ENCODE results near the gene DLGAP3. TPM values are rescaled to one million over a fixed set of nuclear protein-coding genes. Genes with fewer than 3 reads are reported as not detected.
A peak's percentile ranks its signal among the peaks of the same experiment; 100 is the strongest.

The DLGAP3 gene, protein sequence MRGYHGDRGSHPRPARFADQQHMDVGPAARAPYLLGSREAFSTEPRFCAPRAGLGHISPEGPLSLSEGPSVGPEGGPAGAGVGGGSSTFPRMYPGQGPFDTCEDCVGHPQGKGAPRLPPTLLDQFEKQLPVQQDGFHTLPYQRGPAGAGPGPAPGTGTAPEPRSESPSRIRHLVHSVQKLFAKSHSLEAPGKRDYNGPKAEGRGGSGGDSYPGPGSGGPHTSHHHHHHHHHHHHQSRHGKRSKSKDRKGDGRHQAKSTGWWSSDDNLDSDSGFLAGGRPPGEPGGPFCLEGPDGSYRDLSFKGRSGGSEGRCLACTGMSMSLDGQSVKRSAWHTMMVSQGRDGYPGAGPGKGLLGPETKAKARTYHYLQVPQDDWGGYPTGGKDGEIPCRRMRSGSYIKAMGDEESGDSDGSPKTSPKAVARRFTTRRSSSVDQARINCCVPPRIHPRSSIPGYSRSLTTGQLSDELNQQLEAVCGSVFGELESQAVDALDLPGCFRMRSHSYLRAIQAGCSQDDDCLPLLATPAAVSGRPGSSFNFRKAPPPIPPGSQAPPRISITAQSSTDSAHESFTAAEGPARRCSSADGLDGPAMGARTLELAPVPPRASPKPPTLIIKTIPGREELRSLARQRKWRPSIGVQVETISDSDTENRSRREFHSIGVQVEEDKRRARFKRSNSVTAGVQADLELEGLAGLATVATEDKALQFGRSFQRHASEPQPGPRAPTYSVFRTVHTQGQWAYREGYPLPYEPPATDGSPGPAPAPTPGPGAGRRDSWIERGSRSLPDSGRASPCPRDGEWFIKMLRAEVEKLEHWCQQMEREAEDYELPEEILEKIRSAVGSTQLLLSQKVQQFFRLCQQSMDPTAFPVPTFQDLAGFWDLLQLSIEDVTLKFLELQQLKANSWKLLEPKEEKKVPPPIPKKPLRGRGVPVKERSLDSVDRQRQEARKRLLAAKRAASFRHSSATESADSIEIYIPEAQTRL
- total RNA-seq (2021), result 5.9 and 7.3 TPM in 2 replicates
- long read RNA-seq, partial matches to known transcripts, result 12 of 14 reads
- long read RNA-seq, other reads (novel, unspliced or antisense), result 2 of 14 reads

DNA sequence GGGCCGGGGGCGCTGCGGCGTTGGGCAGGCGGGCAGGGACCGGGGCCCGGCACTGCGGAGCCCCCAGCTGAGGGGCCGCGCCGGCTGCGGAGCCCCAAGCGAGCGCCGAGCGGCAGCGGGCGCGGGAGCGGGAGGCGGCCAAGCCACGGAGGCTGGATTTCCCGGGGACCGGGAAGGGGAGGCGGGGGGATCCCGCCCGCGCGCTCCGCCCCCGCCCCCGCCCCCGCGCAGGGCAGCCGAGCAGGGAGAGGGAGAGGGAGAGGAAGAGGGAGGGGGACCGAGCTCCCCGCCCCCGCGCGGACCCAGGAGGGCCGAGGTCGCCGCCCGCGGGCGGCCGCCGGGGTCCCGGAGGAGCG lies at the start of gene DLGAP3:
Gene DLGAP3 (minus strand): TSS at position 154 of the 356 bp plus-strand sequence. CDS start 24,267 bp downstream, outside the sequence.
- DNase-seq, result no peak
- Histone ChIP-seq H2BK5ac (ENCODE audit: insufficient read length, low read length) (no peak within 1 kb of the TSS), H3K4me2 (ENCODE audit: insufficient read depth, insufficient read length, low read length) (peak within 1 kb of the TSS; percentile 63), H2BK20ac (ENCODE audit: low read depth, low read length, poor library complexity, severe bottlenecking) (no peak within 1 kb of the TSS), H3K27ac (ENCODE audit: insufficient read length, low read depth, low read length) (no peak within 1 kb of the TSS), H2AFZ (ENCODE audit: low read length) (no peak within 1 kb of the TSS), H2BK15ac (ENCODE audit: low read depth, low read length) (no peak within 1 kb of the TSS; the same call in 1 of the 2 replicates), H2AK5ac (ENCODE audit: insufficient read length, low read length) (no peak within 1 kb of the TSS), H4K5ac (ENCODE audit: insufficient read length, low read depth, low read length) (no peak within 1 kb of the TSS), H3K23ac (ENCODE audit: insufficient read length, low read depth, low read length) (no peak within 1 kb of the TSS), H3K27me3 (ENCODE audit: insufficient read depth, low read length) (peaks cover 7% of the 10 kb centered on the region; the same call in 1 of the 2 replicates), H3K14ac (ENCODE audit: insufficient read depth, low read length) (no peak within 1 kb of the TSS), H3K4me1 (ENCODE audit: insufficient read depth, low read length) (0 out of 2 replicates have a peak, but pooled peaks cover 2% of the 10 kb centered on the region), H3K18ac (ENCODE audit: insufficient read length, low read depth, low read length) (no peak within 1 kb of the TSS), H3K4ac (ENCODE audit: low read depth, low read length) (no peak within 1 kb of the TSS), H3K9me3 (ENCODE audit: control insufficient read depth, low read depth, low read length) (no peaks in the 10 kb centered on the region), H3K9ac (ENCODE audit: extremely low read depth, insufficient read length, low read length) (no peak within 1 kb of the TSS), H2BK12ac (ENCODE audit: insufficient read length, low read depth, low read length) (no peak within 1 kb of the TSS), H4K20me1 (ENCODE audit: control insufficient read depth, insufficient read depth, insufficient read length) (peaks cover 4% of the 10 kb centered on the region), H4K8ac (replicated peaks; ENCODE audit: insufficient read length, low read depth, low read length) (no peak within 1 kb of the TSS), H3K23me2 (ENCODE audit: insufficient read length, low read depth, low read length, poor library complexity, severe bottlenecking) (peaks cover 14% of the 10 kb centered on the region), H3K56ac (ENCODE audit: insufficient read length, low read depth, low read length) (no peak within 1 kb of the TSS), H3K79me2 (ENCODE audit: insufficient read depth, low read length) (peaks cover 2% of the 10 kb centered on the region; the same call in 1 of the 2 replicates), H3T11ph (ENCODE audit: low read length) (no peak within 1 kb of the TSS), H4K91ac (ENCODE audit: insufficient read length, low read depth, low read length) (no peak within 1 kb of the TSS), H2BK120ac (ENCODE audit: low read depth, low read length, poor library complexity, severe bottlenecking) (no peak within 1 kb of the TSS), H3K79me1 (ENCODE audit: insufficient read depth, low read depth, low read length, poor library complexity, severe bottlenecking) (no peaks in the 10 kb centered on the region)
- Mint-ChIP-seq H3K36me3 (ENCODE audit: insufficient read depth in 1 of 3, low read depth in 3 of 3) (no peaks in the 10 kb centered on the region), H3K9me3 (no peaks in the 10 kb centered on the region; a peak in 2 of 5 replicates), H3K27ac (peak within 1 kb of the TSS in 1 of 3 experiments; percentile 4; a peak in 1 of 7 replicates), H3K4me3 (peak within 1 kb of the TSS; percentile 71 to 87), H3K4me1 (peaks cover 14 to 31% of the 10 kb centered on the region in 2 experiments), H3K27me3 (ENCODE audit: low read depth) (peaks cover 87% of the 10 kb centered on the region)
- no CpG with 5 or more reads among the region's 50 CpGs for WGBS (ENCODE audit: extremely low coverage, insufficient read length, low lambda C conversion rate)
- TF ChIP-seq, protein P1, sequence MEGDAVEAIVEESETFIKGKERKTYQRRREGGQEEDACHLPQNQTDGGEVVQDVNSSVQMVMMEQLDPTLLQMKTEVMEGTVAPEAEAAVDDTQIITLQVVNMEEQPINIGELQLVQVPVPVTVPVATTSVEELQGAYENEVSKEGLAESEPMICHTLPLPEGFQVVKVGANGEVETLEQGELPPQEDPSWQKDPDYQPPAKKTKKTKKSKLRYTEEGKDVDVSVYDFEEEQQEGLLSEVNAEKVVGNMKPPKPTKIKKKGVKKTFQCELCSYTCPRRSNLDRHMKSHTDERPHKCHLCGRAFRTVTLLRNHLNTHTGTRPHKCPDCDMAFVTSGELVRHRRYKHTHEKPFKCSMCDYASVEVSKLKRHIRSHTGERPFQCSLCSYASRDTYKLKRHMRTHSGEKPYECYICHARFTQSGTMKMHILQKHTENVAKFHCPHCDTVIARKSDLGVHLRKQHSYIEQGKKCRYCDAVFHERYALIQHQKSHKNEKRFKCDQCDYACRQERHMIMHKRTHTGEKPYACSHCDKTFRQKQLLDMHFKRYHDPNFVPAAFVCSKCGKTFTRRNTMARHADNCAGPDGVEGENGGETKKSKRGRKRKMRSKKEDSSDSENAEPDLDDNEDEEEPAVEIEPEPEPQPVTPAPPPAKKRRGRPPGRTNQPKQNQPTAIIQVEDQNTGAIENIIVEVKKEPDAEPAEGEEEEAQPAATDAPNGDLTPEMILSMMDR (conservative IDR thresholded peaks at IDR 0.05), result no peak
